Daoy (cell line): Measurements from ENCODE around the gene TWNK. TPM values are rescaled to one million over a fixed set of nuclear protein-coding genes. Genes with fewer than 3 reads are reported as not detected.

Source experiments
- DNase-seq: peaks from one replicate; pipeline ENCODE4 v3.0.0-alpha.2; 2015; ENCODE audit warnings: low read depth
- total RNA-seq: library from RNA; depleted of rRNA; stranded (reverse); fragments of >200 nt; shearing (Covaris generic); gene quantifications from 2 replicates; pipeline ENCODE4 v1.2.3, GENCODE V29; 2014

The TWNK gene
- total RNA-seq, 1 experiment from 2014 or later = 14.7 TPM

- no peak for DNase-seq
These were observed 24.4 kb downstream of the TWNK start for GRCh38 chr10:101011517-101012423.

DNA sequence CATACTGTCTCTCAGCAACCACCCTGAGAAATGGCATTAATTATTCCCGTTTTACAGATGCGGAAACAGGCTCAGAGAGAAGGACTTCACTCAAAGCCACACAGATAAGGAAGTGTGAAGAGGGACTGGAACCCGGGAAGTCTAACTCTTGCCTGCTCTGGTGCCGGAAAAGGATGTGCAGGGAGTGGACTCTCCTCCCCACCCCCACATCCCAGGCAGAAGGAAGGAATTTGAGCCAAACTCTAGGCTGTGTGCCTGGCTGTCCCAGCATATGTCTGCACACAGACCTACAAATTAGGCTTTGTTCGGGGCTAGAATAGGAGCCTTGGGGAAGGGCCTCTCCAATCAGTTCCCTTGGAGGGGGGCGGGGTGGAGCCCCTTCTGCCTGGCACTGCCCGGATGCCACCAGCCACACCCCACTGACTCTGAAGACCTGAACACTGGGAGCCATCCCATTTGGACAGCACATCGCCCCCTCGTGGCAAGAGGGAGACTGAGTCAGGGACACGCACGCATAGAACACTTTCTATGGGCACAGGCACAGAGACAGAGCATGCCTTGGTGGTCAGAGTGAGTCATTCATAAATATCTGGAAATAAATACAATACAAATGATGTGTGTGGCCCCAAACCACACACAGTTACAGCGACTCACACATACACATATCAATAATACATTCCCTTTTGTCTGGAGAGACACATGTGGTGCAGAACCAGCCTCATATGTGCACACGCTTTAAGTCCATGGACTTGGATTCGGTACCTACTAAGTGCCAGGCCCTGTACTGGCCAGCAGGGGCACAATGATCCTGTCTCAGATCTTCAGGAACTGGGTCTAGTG is 25.4 kb downstream of the TWNK start:
- peak; percentile 90 for DNase-seq

DNA sequence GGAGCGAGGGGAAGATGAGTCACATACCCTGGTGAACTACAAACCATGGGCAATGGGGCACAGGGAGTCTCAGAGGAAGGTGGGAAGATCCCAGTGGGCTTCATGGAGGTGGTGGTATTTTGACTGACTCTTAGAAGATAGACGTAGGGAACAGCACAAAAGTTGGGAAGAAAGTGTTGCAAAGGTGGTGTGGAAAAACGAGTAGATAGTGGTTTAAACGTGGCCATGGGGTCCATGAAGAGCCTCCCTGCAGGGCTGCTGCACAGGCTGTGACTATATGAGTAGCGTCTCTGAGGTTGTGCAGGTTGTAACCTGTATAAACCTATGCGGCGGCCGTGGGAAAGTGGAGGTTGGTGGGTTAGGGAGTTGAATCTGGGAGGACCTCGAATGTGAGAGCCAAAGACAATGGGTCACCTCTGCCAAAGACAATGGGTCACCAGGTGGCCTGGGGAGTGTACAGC is 26.1 kb downstream of the TWNK start:
- no peak for DNase-seq

GRCh38 chr10:101014230-101014884 is 27.0 kb downstream of the TWNK start:
- DNase-seq = peak; percentile 65

GRCh38 chr10:101014966-101015581 is 27.7 kb downstream of the TWNK start:
- DNase-seq = peak; percentile 62

GRCh38 chr10:101015582-101015973 is 28.2 kb downstream of the TWNK start:
- no peak for DNase-seq

DNA sequence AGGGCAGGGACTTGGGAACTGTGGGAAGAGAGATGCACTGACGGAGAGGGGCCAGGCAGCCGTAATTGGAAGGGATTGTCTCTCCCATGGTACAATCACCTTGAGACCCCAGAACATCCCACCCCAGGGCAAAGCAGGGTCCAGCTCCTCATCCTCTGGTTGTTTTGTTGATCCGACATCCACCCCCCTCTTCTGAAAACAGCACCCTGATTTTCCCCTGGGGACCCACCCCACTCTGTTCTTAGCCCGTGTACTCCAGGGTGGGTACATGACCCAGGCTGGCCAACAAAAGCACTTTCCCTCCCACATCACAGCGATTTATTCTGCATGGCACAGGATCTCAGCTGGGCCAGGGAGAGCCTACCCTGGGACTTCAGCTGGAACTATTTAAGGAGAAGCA is 29.5 kb downstream of the TWNK start:
- DNase-seq = no peak

- DNase-seq = no peak
These were observed 30.8 kb downstream of the TWNK start for GRCh38 chr10:101018118-101018599.

DNA sequence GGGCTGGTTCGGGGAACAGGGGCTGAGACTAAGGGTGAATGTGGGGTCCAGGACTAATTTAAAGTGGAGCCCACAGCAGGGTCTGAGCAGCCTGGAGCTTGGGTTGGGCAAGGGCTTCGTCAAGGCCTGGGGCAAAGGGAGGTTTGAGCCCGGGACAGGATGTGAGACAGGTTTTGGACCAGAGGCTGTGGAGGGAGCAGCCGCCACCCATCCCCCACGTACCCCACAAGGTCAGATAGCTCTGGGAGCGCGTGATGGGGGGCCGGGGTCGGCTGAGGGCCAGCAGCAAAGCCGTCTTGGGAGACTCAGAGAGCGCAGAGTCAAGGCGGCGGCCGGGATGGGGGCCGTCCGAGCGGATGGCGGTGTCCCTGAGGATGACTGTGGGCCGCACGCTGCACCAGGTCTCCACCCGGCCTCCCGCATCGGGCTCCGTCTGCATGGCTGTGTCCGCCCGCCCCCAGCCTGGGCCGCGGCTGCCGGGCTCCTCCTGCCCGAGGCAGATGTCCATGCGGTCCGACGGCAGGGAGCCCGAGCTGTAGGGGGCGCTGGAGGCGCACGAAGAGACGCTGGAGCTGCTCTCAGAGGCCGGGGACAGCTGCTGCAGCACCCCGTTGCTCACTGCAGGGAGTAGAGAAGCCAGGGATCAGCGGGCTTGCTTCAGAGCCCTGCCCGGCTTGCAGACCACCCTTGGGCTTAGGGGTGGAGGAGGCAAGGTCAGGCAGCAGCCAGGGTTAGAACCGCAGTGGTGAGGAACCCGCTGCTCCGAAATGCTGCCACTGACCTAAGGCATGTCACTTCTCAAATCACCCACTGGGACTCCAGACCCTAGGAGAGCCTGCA is 31.5 kb downstream of the TWNK start:
- DNase-seq = peak; percentile 85

DNA sequence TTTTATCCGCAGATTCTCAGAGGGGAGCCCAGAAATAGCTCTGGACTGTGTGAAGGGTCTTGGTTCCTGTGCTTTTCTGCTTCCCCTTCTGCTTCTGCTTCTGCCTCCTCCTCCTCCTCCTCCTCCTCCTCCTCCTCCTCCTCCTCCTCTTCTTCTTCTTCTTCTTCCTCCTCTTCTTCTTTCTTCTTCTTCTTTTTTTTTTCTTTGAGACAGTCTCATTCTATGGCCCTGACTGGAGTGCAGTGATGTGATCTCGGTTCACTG is 32.0 kb downstream of the TWNK start:
- no peak for DNase-seq

GRCh38 chr10:101020427-101021075 is 33.2 kb downstream of the TWNK start:
- DNase-seq = no peak

DNA sequence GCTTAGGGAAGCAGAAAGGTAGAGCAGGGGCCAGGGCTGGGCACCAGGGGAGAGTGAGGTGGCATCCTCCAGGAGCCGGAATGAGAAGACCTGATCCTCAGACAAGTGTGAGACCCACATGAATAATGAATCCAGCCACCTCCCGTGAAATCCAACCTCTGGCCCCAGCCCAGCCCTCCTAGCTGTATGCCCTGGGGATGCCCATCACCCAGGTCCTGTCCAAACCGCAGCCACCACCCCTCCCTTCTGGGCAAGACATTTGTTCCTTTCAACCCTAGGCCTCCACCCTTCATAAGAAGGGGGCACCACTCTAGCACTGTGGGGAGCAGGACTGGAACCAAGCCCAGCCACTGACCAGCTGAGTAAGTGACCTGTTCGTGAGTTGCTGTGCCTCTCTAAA is 33.9 kb downstream of the TWNK start:
- no peak for DNase-seq

GRCh38 chr10:101021692-101022251 is 34.4 kb downstream of the TWNK start:
- DNase-seq = no peak

- no peak for DNase-seq
These were observed 35.8 kb downstream of the TWNK start for GRCh38 chr10:101022967-101023705.

GRCh38 chr10:101027106-101027720 is 39.9 kb downstream of the TWNK start:
- DNase-seq = no peak

- no peak for DNase-seq
These were observed 41.3 kb downstream of the TWNK start for GRCh38 chr10:101028446-101029337.

- no peak for DNase-seq
These were observed 42.4 kb downstream of the TWNK start for GRCh38 chr10:101029520-101030295.
